Osteocyte (in vitro differentiated cells): ENCODE measurements around the gene OR1S1. TPM values are rescaled to one million over a fixed set of nuclear protein-coding genes. Genes with fewer than 3 reads are reported as not detected.

Source experiments
- DNase-seq: peaks from one replicate; pipeline ENCODE4 v3.0.0; 2021; ENCODE audit warnings: mixed read lengths; ENCODE audit not compliant: unreplicated experiment; ENCODE audit errors: extremely low spot score
- H3K27ac Mint-ChIP-seq: one replicate; pipeline ENCODE4 v1.8.0; 2021; ENCODE audit warnings: mild to moderate bottlenecking, mixed read lengths; ENCODE audit not compliant: unreplicated experiment
- H3K27me3 Mint-ChIP-seq: one replicate; pipeline ENCODE4 v1.8.0; 2021; ENCODE audit warnings: mixed read lengths; ENCODE audit not compliant: unreplicated experiment
- H3K36me3 Mint-ChIP-seq: one replicate; pipeline ENCODE4 v1.8.0; 2021; ENCODE audit warnings: mixed read lengths; ENCODE audit not compliant: unreplicated experiment
- H3K4me1 Mint-ChIP-seq: one replicate; pipeline ENCODE4 v1.8.0; 2021; ENCODE audit warnings: mixed read lengths; ENCODE audit not compliant: unreplicated experiment
- H3K4me3 Mint-ChIP-seq: one replicate; pipeline ENCODE4 v1.8.0; 2021; ENCODE audit warnings: mild to moderate bottlenecking, moderate library complexity, mixed read lengths; ENCODE audit not compliant: unreplicated experiment
- H3K9me3 Mint-ChIP-seq: one replicate; pipeline ENCODE4 v1.8.0; 2021; ENCODE audit warnings: mixed read lengths; ENCODE audit not compliant: unreplicated experiment
- total RNA-seq: library from RNA; stranded (reverse); gene quantifications from 2 replicates; pipeline ENCODE4 v1.2.1, GENCODE V29; 2021
- TF ChIP-seq, protein P1 (sequence below): fragments of 200-600 bp; sonication (generic); IDR thresholded peaks from 2 replicates; pipeline ENCODE4 v1.5.0; 2021; ENCODE audit warnings: antibody characterized with exemption, mild to moderate bottlenecking, moderate library complexity

Gene OR1S1
- total RNA-seq, 1 donor from 2014 or later, result not detected

DNA sequence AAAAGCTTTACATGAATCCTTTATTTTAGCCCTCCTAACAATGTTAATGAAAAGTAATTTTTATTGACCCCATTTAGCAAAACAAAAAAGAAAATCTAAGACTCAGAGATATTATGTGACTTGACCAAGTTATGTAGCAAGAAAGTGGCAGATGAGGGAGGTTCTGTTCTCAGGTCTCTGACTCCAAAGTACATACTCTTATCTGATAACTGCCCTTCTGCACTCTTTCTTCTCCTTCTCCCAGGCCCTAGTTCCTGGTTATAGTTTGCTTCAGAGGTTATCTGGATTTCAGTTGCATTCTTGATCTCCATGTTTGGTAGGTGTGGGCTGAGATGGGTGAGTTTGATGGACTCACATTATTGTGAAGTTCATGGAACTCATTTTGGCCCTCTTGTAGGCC is 19.1 kb upstream of the OR1S1 start:
- Mint-ChIP-seq H3K4me3 (no peak overlapping the region), H3K9me3 (peaks cover 13% of the 10 kb centered on the region), H3K4me1 (no peaks in the 10 kb centered on the region), H3K36me3 (no peaks in the 10 kb centered on the region), H3K27ac (no peak overlapping the region), H3K27me3 (no peaks in the 10 kb centered on the region)
- no peak for DNase-seq
- TF ChIP-seq, protein P1, sequence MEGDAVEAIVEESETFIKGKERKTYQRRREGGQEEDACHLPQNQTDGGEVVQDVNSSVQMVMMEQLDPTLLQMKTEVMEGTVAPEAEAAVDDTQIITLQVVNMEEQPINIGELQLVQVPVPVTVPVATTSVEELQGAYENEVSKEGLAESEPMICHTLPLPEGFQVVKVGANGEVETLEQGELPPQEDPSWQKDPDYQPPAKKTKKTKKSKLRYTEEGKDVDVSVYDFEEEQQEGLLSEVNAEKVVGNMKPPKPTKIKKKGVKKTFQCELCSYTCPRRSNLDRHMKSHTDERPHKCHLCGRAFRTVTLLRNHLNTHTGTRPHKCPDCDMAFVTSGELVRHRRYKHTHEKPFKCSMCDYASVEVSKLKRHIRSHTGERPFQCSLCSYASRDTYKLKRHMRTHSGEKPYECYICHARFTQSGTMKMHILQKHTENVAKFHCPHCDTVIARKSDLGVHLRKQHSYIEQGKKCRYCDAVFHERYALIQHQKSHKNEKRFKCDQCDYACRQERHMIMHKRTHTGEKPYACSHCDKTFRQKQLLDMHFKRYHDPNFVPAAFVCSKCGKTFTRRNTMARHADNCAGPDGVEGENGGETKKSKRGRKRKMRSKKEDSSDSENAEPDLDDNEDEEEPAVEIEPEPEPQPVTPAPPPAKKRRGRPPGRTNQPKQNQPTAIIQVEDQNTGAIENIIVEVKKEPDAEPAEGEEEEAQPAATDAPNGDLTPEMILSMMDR, result no peak

DNA sequence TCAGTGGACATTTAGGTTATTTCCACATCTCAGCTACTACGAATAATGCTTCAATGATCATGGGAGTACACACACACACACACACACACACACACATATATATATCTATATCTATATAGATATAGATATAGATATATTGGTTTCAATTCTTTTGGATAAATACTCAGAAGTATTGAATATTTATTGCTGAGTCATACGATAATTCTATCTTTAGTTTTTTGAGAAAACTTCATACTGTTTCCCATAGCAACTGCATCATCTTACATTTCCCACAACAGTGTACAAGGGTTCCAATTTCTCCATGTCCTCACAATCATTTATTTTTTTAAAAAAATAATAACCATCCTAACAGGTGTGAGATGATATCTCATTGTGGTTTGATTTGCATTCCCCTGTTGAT is 16.6 kb upstream of the OR1S1 start:
- H3K27ac Mint-ChIP-seq, result no peak overlapping the region
- no peak overlapping the region for H3K4me3 Mint-ChIP-seq
- no peak for DNase-seq
- no peaks in the 10 kb centered on the region for H3K27me3 Mint-ChIP-seq
- H3K4me1 Mint-ChIP-seq, result no peaks in the 10 kb centered on the region
- peaks cover 13% of the 10 kb centered on the region for H3K9me3 Mint-ChIP-seq
- H3K36me3 Mint-ChIP-seq, result no peaks in the 10 kb centered on the region
- TF ChIP-seq, protein P1, result no peak

DNA sequence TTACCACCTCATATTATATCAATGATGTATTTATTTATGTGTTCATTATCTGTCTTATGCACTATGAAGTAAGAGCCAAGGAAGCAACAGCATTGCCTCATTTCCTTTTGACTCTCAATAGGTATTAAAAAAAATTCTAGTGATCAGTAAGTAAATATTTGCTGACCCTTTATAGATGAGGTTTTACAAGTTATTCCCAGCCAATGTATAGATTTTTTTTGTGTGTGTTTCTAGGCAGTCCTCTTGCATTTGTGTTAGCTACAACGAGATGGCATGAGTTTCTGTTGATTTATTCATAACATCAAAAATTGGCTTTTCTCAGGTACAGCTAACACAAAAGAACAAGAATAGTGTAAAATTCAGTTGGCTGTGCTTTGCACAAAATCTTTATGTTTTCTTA is 13.2 kb upstream of the OR1S1 start:
- Mint-ChIP-seq H3K9me3 (peaks cover 13% of the 10 kb centered on the region), H3K27me3 (no peaks in the 10 kb centered on the region), H3K27ac (no peak overlapping the region)

DNA sequence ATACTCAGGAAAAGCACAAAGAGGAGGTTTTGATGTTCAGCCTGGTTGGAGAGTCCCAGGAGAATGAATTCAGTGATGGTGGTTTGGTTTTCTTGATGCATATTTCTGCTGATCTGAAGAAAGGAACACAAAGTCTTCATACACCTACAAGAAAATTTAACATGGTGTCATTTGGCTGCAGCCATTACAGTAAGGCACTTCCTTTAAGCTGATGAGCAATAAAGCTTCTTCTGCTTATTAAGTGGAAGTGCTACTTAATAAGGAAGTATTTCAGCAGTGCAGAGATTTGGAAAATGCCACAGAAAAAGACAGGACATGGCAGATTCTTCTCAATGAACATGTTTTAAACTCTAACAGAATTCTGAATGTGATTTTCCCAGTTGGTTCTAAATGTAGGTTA is 8.5 kb upstream of the OR1S1 start, which contains the start of gene OR1S2:
Gene OR1S2, minus strand, starts transcription at position 101 of the 400 bp plus-strand sequence. Its CDS starts 0 bp downstream, at position 101.
- no peak within 1 kb of the TSS for H3K27ac Mint-ChIP-seq
- no peak for DNase-seq
- TF ChIP-seq, protein P1, result no peak
- no peaks in the 10 kb centered on the region for H3K27me3 Mint-ChIP-seq
- H3K36me3 Mint-ChIP-seq, result no peaks in the 10 kb centered on the region
- H3K4me3 Mint-ChIP-seq, result no peak within 1 kb of the TSS
- H3K4me1 Mint-ChIP-seq, result no peaks in the 10 kb centered on the region
- no peaks in the 10 kb centered on the region for H3K9me3 Mint-ChIP-seq

More for the DNA sequence above, 13.2 kb upstream of the OR1S1 start:
- Mint-ChIP-seq H3K36me3 (no peaks in the 10 kb centered on the region), H3K4me1 (no peaks in the 10 kb centered on the region), H3K4me3 (no peak overlapping the region)
- TF ChIP-seq, protein P1, result no peak
- no peak for DNase-seq

DNA sequence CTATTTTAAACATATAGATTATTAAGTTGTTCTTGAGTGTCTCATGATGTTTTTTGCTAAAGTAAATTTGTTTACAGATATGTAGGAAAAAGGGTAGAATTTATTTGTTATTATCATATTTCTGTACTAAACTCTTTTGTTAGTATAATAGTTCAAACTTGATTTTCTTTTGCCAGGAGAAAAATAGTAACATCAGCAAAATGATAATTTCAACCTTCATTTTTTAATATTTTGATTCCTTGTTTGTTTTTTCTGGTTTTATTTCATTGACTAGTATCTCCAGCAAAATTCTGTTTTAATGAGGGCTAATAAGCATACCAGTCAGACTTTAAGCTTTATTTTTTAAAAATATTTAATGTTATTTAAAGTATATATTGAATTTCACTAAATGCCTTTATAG is 4.0 kb downstream of the OR1S1 start:
- Mint-ChIP-seq H3K4me1 (no peaks in the 10 kb centered on the region), H3K4me3 (no peak overlapping the region), H3K36me3 (no peaks in the 10 kb centered on the region), H3K27me3 (no peaks in the 10 kb centered on the region), H3K27ac (no peak overlapping the region), H3K9me3 (no peaks in the 10 kb centered on the region)
- DNase-seq, result no peak
- TF ChIP-seq, protein P1, result no peak
